HepG2 (cell line): ENCODE measurements around the gene PPP1R13B. TPM values are rescaled to one million over a fixed set of nuclear protein-coding genes. Genes with fewer than 3 reads are reported as not detected.

ENCODE experiments used
- AGO1 ChIP-seq: fragments of 200-400 bp; formaldehyde crosslinking; IDR thresholded peaks from 2 replicates; pipeline ENCODE4 v1.6.1; 2017; ENCODE audit warnings: mild to moderate bottlenecking, low read depth, low read length, moderate library complexity; ENCODE audit not compliant: poor library complexity, severe bottlenecking
- ELF4 ChIP-seq: sonication (generic); formaldehyde crosslinking; IDR thresholded peaks from 2 replicates; pipeline ENCODE4 v1.5.0; 2020; ENCODE audit warnings: missing genetic modification reagents, mild to moderate bottlenecking, moderate library complexity, borderline replicate concordance
- NCOA1 ChIP-seq: sonication (generic); formaldehyde crosslinking; IDR thresholded peaks from 2 replicates; pipeline ENCODE4 v1.9.0; 2021; ENCODE audit warnings: missing genetic modification reagents
- NFATC3 ChIP-seq: sonication (generic); formaldehyde crosslinking; IDR thresholded peaks from 2 replicates; pipeline ENCODE4 v1.5.1; 2020; ENCODE audit warnings: mild to moderate bottlenecking, missing genetic modification reagents
- TARDBP ChIP-seq: sonication (generic); formaldehyde crosslinking; IDR thresholded peaks from 2 replicates; pipeline ENCODE4 v1.8.0; 2022; ENCODE audit warnings: mild to moderate bottlenecking, missing genetic modification reagents
- TEAD3 ChIP-seq: optimal IDR thresholded peaks from 2 replicates; pipeline ENCODE3; 2016; ENCODE audit warnings: borderline replicate concordance
- THRA ChIP-seq: sonication (generic); formaldehyde crosslinking; IDR thresholded peaks from 2 replicates; pipeline ENCODE4 v1.4.0; 2020; ENCODE audit warnings: missing genetic modification reagents, borderline replicate concordance
- ZBTB38 ChIP-seq: sonication (generic); formaldehyde crosslinking; IDR thresholded peaks from 2 replicates; pipeline ENCODE4 v1.5.1; 2020; ENCODE audit warnings: mild to moderate bottlenecking, missing genetic modification reagents
- ZMYM3 ChIP-seq: sonication (generic); formaldehyde crosslinking; IDR thresholded peaks from 2 replicates; pipeline ENCODE4 v1.5.1; 2020; ENCODE audit warnings: mild to moderate bottlenecking, missing genetic modification reagents
- ZNF331 ChIP-seq: sonication (generic); formaldehyde crosslinking; IDR thresholded peaks from 2 replicates; pipeline ENCODE4 v1.4.0; 2020; ENCODE audit warnings: missing genetic modification reagents
- ZNF333 ChIP-seq: sonication (generic); formaldehyde crosslinking; IDR thresholded peaks from 2 replicates; pipeline ENCODE4 v1.4.0; 2020; ENCODE audit warnings: mild to moderate bottlenecking, missing genetic modification reagents, borderline replicate concordance
- ZNF441 ChIP-seq: sonication (generic); formaldehyde crosslinking; IDR thresholded peaks from 2 replicates; pipeline ENCODE4 v1.7.0; 2021; ENCODE audit warnings: missing genetic modification reagents, borderline replicate concordance
- ZNF644 ChIP-seq: IDR thresholded peaks from 2 replicates; pipeline ENCODE4 v1.6.1; 2016; ENCODE audit warnings: low read depth
- ZNF883 ChIP-seq: sonication (generic); formaldehyde crosslinking; IDR thresholded peaks from 2 replicates; pipeline ENCODE4 v1.5.1; 2020; ENCODE audit warnings: mild to moderate bottlenecking, missing genetic modification reagents; ENCODE audit errors: not compliant biosample characterization
- ZNF891 ChIP-seq: sonication (generic); formaldehyde crosslinking; IDR thresholded peaks from 2 replicates; pipeline ENCODE4 v1.5.0; 2020; ENCODE audit warnings: mild to moderate bottlenecking, missing genetic modification reagents
- ZSCAN31 ChIP-seq: sonication (generic); formaldehyde crosslinking; IDR thresholded peaks from 2 replicates; pipeline ENCODE4 v1.5.0; 2020; ENCODE audit warnings: low read depth, mild to moderate bottlenecking, missing genetic modification reagents
- polyA plus RNA-seq, 8 experiments: library from polyadenylated mRNA; depleted of rRNA in 3 of 8; stranded (reverse) in 7 of 8; unstranded in 1 of 8; fragments of >200 nt; fragmentation: Illumina TruSeq in 4 of 8; extraction: Trizol in 4 of 8; gene quantifications; 2 replicates each; pipeline versions ENCODE4 v1.2.1 to v1.2.3, GENCODE V29; 2011 to 2016; ENCODE audit warnings: low read depth in 4 of 8, missing spikeins in 1 of 8, mixed read lengths in 1 of 8; ENCODE audit not compliant: insufficient read depth in 1 of 8
- total RNA-seq, 5 experiments: library from RNA; depleted of rRNA; stranded (reverse); fragments of >200 nt; fragmentation: Illumina TruSeq; extraction: Trizol; gene quantifications; 2 replicates each; pipeline ENCODE4 v1.2.3, GENCODE V29; 2016; ENCODE audit warnings: low read depth in 1 of 5

Gene PPP1R13B
- total and polyA plus RNA-seq, 2 of the 13 experiments (the other 11 are each of a cell fraction or from before 2014, with no cell fraction given) = 4.6 to 9.4 TPM

GRCh38 chr14:103892247-103892646 lies 44.9 kb upstream of the PPP1R13B start (continued):
- no peak for TF ChIP-seq ZNF891
- TF ChIP-seq ELF4 (CRISPR knock-in tag) = no peak
- peak; percentile 99 for TF ChIP-seq ZMYM3 (CRISPR knock-in tag)
- peak; percentile 18; the same call in 1 of the 2 replicates for TF ChIP-seq TARDBP (CRISPR knock-in tag)
- no peak for TF ChIP-seq ZNF883 (CRISPR knock-in tag)
- no peak for TF ChIP-seq ZBTB38 (CRISPR knock-in tag)
- TF ChIP-seq ZNF333 (CRISPR knock-in tag) = no peak
- TF ChIP-seq TEAD3 (CRISPR knock-in tag) = peak; percentile 54
- TF ChIP-seq THRA (CRISPR knock-in tag) = no peak
- TF ChIP-seq NFATC3 (CRISPR knock-in tag) = no peak
- peak; percentile 58; the same call in 1 of the 2 replicates for TF ChIP-seq ZNF331 (CRISPR knock-in tag)
- TF ChIP-seq ZSCAN31 (CRISPR knock-in tag) = no peak
- TF ChIP-seq ZNF644 = no peak
- no peak for TF ChIP-seq NCOA1 (CRISPR knock-in tag)
- TF ChIP-seq ZNF441 (CRISPR knock-in tag) = no peak
- TF ChIP-seq AGO1 = no peak
